ENCODE data around the gene RGSL1. TPM values are rescaled to one million over a fixed set of nuclear protein-coding genes. Genes with fewer than 3 reads are reported as not detected.

Gene RGSL1
- total RNA-seq, 5 donors from 2014 or later (not counting 1 experiment from before 2014, with no cell fraction given): not detected

Other genes with a start within 250 kb of the RGSL1 start
- 10 to 100 TPM; 49.1 to 88.7 (median 70.3) TPM for gene GLUL, start 58.4 kb upstream of the RGSL1 start, total RNA-seq
- gene TEDDM1, start 49.5 kb upstream of the RGSL1 start, total RNA-seq: not detected
- gene RNASEL, start 139.1 kb downstream of the RGSL1 start, total RNA-seq: 10 to 100 TPM; 10.5 to 20.8 (median 18.7) TPM
- gene RGS16, start 154.2 kb downstream of the RGSL1 start, total RNA-seq: 10 to 100 TPM in 1 of 5 donors, 1 to 10 TPM in 4; 2.9 to 15.6 (median 4.6) TPM
- not detected for gene RGS8, start 234.4 kb downstream of the RGSL1 start, total RNA-seq